Hematopoietic multipotent progenitor cell treated with erythropoietin and hydrocortisone succinate and interleukin-3 and kit ligand, for 4 days (in vitro differentiated cells): ENCODE data around the gene NKX1-1.
"Not testable (repeated sequence)": the region's sequence is repeated elsewhere in the genome, so short reads cannot be mapped to it uniquely, and the experiment has no call there.

Experiments
- DNase-seq: peaks from one replicate; pipeline ENCODE4 v3.0.0-alpha.2; 2015

Gene NKX1-1

GRCh38 chr4:1403591-1404572, 2.4 kb downstream of the NKX1-1 start:
- no peak for DNase-seq

DNA sequence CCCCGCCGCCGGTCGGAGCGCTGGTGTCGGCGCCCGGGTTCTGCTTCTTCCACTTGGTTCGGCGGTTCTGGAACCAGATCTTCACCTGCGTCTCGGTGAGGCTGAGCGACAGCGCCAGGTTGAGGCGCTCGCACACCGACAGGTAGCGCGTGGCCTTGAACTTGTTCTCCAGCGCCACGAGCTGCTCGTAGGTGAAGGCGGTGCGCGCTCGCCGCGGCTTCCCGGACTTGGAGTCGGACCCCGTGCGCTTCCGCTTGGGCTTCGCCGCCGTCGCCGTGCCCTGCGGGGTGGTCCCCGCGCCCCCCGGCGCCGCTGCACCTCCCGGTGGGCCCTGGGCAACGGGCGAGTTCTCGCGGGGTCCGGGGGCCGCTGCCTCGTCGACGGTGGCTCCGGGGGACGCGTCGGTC, 3.1 kb downstream of the NKX1-1 start:
- no peak for DNase-seq

GRCh38 chr4:1402516-1403091, 3.6 kb downstream of the NKX1-1 start:
- DNase-seq: no peak

DNA sequence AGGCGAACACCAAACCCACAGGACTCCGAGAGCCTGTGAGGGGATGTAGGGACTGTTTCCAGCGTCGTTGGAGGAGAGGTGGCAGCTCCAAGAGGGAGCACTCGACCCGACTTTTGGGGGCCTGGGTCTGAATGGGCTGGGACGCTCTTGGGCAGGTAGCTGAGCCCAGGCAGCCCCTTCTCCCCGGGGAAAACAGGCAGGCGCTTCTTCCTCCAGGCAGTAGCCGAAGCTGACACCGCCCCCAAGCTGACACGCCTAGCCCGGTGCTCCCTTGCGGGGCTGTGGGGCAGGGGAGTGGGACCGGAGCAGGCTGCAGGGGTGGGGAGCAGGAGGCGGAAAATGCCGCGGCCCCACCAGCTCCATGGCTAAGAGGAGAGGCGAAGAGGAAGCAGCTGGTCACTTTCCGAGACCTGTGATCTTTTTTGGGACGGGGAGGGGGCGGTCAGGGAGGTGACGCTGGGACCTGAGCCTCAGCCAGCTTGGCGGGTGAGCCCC, 4.2 kb downstream of the NKX1-1 start:
- DNase-seq: no peak

DNA sequence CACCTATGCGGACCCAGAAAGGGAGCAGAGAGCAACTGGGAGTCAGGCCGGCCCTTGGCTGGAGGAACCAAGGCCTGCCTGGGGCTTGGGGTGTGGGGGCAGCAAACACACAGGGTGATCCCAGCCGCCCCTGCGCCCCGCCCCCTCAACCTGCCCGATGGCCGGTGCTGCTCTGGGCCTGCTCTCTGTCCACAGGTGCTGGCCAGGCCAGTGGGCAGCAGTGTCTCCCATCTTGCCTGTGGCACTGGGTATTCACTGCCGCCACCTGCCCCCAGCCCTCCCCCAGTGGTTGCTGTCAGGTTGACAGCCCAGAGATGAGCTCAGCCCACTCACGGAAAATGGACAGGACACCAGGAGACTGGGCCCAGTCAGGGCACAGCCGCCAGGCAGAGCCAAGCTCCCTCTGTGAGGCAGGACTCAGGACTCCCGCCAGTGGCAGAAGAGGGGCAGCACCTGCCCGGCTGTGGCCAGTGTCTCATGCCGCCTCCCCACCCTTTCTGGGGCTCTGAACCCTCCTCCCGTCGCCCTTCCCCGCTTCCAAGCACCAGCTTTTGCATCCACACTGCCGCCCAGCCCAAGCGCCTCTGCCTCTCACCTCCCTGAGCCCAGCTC, 4.7 kb downstream of the NKX1-1 start:
- no peak for DNase-seq

DNA sequence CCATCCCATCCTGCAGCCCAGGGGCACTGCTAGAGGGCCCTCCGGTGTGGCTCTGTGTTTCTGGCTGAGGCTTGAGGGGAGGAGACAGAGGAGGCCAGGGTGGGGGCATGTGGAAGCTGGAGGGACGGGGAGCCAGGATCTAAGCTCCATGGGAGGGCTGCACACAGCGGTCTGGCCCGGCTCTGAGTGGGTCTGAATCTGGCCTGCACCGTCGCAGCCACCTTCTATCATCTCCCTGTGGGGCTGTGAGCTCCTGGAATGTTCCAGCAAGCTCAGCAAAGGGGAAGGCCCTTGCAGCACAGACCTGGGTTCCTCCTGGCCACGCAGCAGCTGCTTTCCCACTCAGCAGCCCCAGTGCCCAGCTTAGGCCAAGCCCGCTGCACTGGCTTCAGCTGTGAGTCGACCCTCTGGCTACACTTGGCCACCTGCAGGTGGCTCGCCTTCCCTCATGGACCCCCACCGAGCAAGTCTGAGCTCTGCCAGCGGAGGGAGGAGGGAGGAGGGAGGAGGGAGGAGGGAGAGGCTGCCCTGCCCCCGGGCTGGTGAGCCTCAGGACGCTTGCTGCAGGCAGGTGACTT, 5.3 kb downstream of the NKX1-1 start:
- DNase-seq: no peak

GRCh38 chr4:1400191-1400805, 5.9 kb downstream of the NKX1-1 start:
- DNase-seq: no peak

DNA sequence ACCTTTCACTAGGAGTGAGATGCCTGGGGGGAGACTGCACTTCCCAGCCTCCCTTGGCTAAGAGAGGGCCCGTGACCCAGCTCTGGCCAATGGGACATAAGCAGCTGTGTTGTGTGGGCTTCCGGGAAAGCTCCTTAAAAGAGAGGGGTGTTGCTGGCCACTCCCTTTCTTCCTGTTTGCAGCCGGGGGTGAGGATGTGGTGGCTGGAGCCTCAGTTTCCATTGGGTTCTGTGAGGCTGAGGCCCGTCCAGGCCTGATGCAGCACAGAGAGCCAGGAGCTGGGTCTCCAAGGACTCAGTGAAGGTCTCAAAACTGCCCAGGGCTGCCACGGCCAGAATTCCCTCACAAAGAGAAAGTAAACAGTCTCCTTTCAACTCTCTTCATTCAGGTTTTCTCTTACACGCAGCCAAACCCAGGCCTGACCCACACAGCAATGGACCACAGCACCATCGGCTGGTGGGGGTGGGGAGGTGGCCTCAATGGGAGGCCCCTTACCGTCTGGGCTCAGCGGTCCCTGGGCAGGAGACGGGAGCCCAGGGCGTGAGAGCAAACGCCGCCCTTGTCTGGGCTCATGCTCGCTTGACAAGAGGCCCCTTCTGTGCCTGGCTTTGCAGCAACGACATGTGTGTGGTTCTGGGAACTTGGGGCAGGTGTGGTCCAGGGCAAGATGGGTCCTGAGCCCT, 6.6 kb downstream of the NKX1-1 start:
- DNase-seq: no peak

DNA sequence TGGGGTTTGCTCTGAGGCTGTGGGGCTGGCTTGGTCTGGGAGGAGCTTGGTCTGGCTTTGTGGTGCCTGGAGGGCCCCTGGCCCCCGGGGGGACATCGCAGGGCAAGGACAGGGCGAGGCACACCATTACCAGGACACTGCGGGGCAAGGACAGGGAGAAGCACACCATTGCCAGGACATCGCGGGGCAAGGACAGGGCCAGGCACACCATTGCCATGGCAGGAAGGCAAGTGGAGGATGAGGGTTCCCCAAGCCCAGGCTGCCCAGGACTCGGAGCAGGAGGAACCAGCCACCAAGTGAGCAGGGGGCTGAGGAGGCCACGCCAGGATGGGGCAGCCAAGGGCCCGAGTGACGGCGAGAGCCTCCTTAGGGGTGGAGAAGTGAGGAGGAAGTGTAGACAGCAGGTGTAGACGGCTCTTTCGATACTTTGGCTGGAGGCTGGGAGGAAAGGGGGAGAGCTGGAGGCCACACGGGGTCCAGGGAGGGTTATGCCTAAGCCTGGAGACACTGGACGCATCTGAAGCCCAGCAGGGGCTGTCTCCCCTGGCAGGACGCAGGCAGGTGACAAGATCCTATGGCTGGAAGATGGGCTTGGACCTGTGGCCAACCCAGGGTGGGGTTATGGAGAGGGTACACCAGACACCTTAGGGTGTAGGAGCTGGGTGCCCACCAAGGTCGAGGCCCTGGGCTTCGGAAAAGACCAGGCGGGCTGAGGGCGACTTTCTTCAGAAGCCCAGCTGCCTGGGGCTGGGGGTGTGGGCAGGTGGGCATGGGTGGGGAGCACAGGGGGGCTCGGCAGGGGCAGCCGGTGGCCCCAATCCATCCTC, 7.3 kb downstream of the NKX1-1 start:
- DNase-seq: no peak

GRCh38 chr4:1396806-1397455, 9.3 kb downstream of the NKX1-1 start:
- DNase-seq: no peak

GRCh38 chr4:1395941-1396805, 10.1 kb downstream of the NKX1-1 start:
- DNase-seq: no peak

GRCh38 chr4:1395389-1395820, 10.8 kb downstream of the NKX1-1 start:
- DNase-seq: not testable (repeated sequence)

DNA sequence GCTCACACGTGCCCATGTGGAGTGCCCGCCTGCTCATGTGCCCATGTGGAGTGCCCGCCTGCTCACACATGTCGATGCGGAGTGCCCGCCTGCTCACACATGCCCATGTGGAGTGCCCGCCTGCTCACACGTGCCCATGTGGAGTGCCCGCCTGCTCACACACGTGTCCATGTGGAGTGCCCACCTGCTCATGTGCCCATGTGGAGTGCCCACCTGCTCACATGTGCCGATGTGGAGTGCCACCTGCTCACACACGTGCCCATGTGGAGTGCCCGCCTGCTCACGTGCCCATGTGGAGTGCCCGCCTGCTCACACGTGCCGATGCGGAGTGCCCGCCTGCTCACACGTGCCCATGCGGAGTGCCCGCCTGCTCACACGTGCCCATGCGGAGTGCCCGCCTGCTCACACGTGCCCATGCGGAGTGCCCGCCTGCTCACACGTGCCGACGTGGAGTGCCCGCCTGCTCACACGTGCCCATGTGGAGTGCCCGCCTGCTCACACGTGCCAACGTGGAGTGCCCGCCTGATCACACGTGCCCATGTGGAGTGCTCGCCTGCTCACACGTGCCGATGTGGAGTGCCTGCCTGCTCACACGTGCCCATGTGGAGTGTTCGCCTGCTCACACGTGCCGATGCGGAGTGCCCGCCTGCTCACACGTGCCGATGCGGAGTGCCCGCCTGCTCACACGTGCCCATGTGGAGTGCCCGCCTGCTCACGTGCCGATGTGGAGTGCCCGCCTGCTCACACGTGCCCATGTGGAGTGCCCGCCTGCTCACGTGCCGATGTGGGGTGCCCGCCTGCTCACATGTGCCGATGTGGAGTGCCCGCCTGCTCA, 11.5 kb downstream of the NKX1-1 start:
- DNase-seq: not testable (repeated sequence)

- no peak for DNase-seq
Observed at GRCh38 chr4:1393866-1394265, 12.4 kb downstream of the NKX1-1 start.

GRCh38 chr4:1393363-1393762, 12.9 kb downstream of the NKX1-1 start:
- DNase-seq: not testable (repeated sequence)

GRCh38 chr4:1385373-1386340, 20.6 kb downstream of the NKX1-1 start:
- no peak for DNase-seq

GRCh38 chr4:1384675-1385372, 21.4 kb downstream of the NKX1-1 start:
- DNase-seq: no peak
